ENCODE measurements around the gene STIM2. TPM values are rescaled to one million over a fixed set of nuclear protein-coding genes. Genes with fewer than 3 reads are reported as not detected.
A peak's percentile ranks its signal among the peaks of the same experiment; 100 is the strongest.

Gene STIM2
- total and polyA plus RNA-seq, 9 of the 15 experiments (the other 6 are each of a cell fraction or from before 2014, with no cell fraction given) = 7.2 to 26.8 (median 15.4) TPM

GRCh38 chr4:27057662-27058061 lies 197.0 kb downstream of the STIM2 start:
- 2% methylated on average over 6 of the region's 6 CpGs for WGBS (ENCODE audit: insufficient coverage, low coverage, missing lambda C conversion rate)
- TF ChIP-seq NFIC (IDR thresholded peaks at IDR 0.05) (peak; percentile 48), MAFF (IDR thresholded peaks at IDR 0.05; ENCODE audit: low read length) (no peak), SMARCB1 (IDR thresholded peaks at IDR 0.05; ENCODE audit: insufficient read length, low read depth) (no peak)
- BruUV-seq (replicated peaks) = no TSS peak

DNA sequence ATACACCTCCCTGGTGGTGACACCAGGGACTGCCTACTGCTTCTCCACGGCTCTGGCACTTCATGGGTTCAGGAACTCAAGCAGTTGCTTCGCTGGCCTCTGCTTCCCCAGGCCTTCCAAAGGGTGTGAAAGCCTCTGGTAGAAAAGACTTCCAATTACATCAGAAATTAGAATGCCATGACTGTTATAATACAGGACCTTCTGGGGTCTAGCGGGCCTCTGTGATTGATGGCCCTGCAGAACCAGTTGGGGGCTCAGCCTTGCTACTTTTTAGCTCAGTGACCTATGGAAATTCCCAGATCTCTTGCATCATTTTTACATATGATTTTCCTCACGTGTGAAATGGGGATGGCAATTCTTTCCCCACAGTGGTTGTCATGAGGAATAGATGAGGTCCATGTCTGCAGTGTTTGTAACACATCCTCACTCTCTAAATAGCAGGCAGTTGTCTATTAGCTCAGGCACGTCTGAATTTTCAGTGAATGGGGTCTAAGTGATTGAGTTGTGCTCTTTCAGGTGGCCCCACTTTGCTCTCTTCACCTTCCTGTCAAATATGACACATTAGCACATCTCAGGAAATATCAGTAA lies 198.3 kb downstream of the STIM2 start:
- no peak overlapping the region for H3K27ac ChIP-seq (ENCODE audit: extremely low read depth, low read depth, low read length)
- ATAC-seq (peak; percentile 38; the same call in 1 of the 3 replicates), FAIRE-seq (no peak), DNase-seq (ENCODE audit: extremely low read depth in 1 of 4, low spot score in 3 of 4) (no peak)
- BruUV-seq (replicated peaks) = no TSS peak
- POLR2A ChIA-PET = no interaction called here
- no peaks in the 10 kb centered on the region for H4K20me1 ChIP-seq (replicated peaks; ENCODE audit: control insufficient read depth, insufficient read depth, low read length)
- no peak overlapping the region for H3K4me3 ChIP-seq
- no peaks in the 10 kb centered on the region for H3K36me3 ChIP-seq (ENCODE audit: control insufficient read depth, insufficient read depth, low read length)
- no peaks in the 10 kb centered on the region for H3K9me1 ChIP-seq (ENCODE audit: control insufficient read depth, insufficient read depth, low read length)
- no peaks in the 10 kb centered on the region for H3K79me2 ChIP-seq (ENCODE audit: control insufficient read depth, insufficient read depth, low read length)
- CTCF ChIA-PET (ENCODE audit: low intra/inter-chr PET ratio) = no interaction called here
- intact Hi-C loops (cut with micrococcal nuclease) (no loop called here), in situ Hi-C loops (cut with MboI) (no loop called here)
- H2AFZ ChIP-seq (ENCODE audit: low read depth, low read length) = no peak overlapping the region
- peaks cover 8 to 23% of the 10 kb centered on the region in 2 experiments; a peak in 3 of 5 replicates for H3K27me3 ChIP-seq (ENCODE audit: control insufficient read depth in 2 of 2, insufficient read depth in 2 of 2, low read length in 2 of 2)
- no peaks in the 10 kb centered on the region for H3K4me1 ChIP-seq (replicated peaks in 1 of 2; ENCODE audit: control insufficient read depth in 2 of 2, insufficient read depth in 2 of 2, low read length in 2 of 2)
- H3K4me2 ChIP-seq (ENCODE audit: insufficient read depth, low read length) = no peak overlapping the region
- WGBS (ENCODE audit: insufficient coverage, low coverage, missing lambda C conversion rate) = 0% methylated on average over 5 of the region's 5 CpGs
- no peaks in the 10 kb centered on the region for H3K9me3 ChIP-seq (replicated peaks; ENCODE audit: control insufficient read depth, insufficient read depth, low read depth, low read length)
- no peak overlapping the region for H3K9ac ChIP-seq (ENCODE audit: insufficient read depth in 1 of 2, low read depth in 2 of 2, low read length in 2 of 2)
- TF ChIP-seq, protein P1, sequence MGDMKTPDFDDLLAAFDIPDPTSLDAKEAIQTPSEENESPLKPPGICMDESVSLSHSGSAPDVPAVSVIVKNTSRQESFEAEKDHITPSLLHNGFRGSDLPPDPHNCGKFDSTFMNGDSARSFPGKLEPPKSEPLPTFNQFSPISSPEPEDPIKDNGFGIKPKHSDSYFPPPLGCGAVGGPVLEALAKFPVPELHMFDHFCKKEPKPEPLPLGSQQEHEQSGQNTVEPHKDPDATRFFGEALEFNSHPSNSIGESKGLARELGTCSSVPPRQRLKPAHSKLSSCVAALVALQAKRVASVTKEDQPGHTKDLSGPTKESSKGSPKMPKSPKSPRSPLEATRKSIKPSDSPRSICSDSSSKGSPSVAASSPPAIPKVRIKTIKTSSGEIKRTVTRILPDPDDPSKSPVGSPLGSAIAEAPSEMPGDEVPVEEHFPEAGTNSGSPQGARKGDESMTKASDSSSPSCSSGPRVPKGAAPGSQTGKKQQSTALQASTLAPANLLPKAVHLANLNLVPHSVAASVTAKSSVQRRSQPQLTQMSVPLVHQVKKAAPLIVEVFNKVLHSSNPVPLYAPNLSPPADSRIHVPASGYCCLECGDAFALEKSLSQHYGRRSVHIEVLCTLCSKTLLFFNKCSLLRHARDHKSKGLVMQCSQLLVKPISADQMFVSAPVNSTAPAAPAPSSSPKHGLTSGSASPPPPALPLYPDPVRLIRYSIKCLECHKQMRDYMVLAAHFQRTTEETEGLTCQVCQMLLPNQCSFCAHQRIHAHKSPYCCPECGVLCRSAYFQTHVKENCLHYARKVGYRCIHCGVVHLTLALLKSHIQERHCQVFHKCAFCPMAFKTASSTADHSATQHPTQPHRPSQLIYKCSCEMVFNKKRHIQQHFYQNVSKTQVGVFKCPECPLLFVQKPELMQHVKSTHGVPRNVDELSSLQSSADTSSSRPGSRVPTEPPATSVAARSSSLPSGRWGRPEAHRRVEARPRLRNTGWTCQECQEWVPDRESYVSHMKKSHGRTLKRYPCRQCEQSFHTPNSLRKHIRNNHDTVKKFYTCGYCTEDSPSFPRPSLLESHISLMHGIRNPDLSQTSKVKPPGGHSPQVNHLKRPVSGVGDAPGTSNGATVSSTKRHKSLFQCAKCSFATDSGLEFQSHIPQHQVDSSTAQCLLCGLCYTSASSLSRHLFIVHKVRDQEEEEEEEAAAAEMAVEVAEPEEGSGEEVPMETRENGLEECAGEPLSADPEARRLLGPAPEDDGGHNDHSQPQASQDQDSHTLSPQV (IDR thresholded peaks at IDR 0.05) = no peak
- TF ChIP-seq CEBPB (tag; IDR thresholded peaks at IDR 0.05) = no peak
- no peak for TF ChIP-seq SETDB1 (IDR thresholded peaks at IDR 0.05; ENCODE audit: low read length)

More at GRCh38 chr4:27057662-27058061, 197.0 kb downstream of the STIM2 start:
- Histone ChIP-seq H3K4me1 (replicated peaks in 1 of 2; ENCODE audit: control insufficient read depth in 2 of 2, insufficient read depth in 2 of 2, low read length in 2 of 2) (no peaks in the 10 kb centered on the region), H3K4me3 (no peak overlapping the region), H3K27ac (ENCODE audit: extremely low read depth, low read depth, low read length) (no peak overlapping the region), H3K27me3 (ENCODE audit: control insufficient read depth in 2 of 2, insufficient read depth in 2 of 2, low read length in 2 of 2) (peaks cover 12 to 28% of the 10 kb centered on the region in 2 experiments), H3K4me2 (ENCODE audit: insufficient read depth, low read length) (no peak overlapping the region), H2AFZ (ENCODE audit: low read depth, low read length) (no peak overlapping the region), H4K20me1 (replicated peaks; ENCODE audit: control insufficient read depth, insufficient read depth, low read length) (no peaks in the 10 kb centered on the region), H3K36me3 (ENCODE audit: control insufficient read depth, insufficient read depth, low read length) (no peaks in the 10 kb centered on the region), H3K9me1 (ENCODE audit: control insufficient read depth, insufficient read depth, low read length) (no peaks in the 10 kb centered on the region), H3K9me3 (replicated peaks; ENCODE audit: control insufficient read depth, insufficient read depth, low read depth, low read length) (no peaks in the 10 kb centered on the region), H3K9ac (ENCODE audit: insufficient read depth in 1 of 2, low read depth in 2 of 2, low read length in 2 of 2) (no peak overlapping the region), H3K79me2 (ENCODE audit: control insufficient read depth, insufficient read depth, low read length) (no peaks in the 10 kb centered on the region)
- ATAC-seq (no peak), FAIRE-seq (no peak), DNase-seq (ENCODE audit: extremely low read depth in 1 of 4, low spot score in 3 of 4) (no peak)
- ChIA-PET CTCF (ENCODE audit: low intra/inter-chr PET ratio) (no interaction called here), POLR2A (interaction anchor here (1.0 kb wide), 1 partner anchor 10 kb away, joined by 3 read pairs; no protein-coding TSS in a partner anchor)
- intact Hi-C loops (cut with micrococcal nuclease) (no loop called here), in situ Hi-C loops (cut with MboI) (no loop called here)

All from K562 (cell line).